ENCODE data around the gene PCDHA12.
"Not testable (repeated sequence)": the region's sequence is repeated elsewhere in the genome, so short reads cannot be mapped to it uniquely, and the experiment has no call there.

DNA sequence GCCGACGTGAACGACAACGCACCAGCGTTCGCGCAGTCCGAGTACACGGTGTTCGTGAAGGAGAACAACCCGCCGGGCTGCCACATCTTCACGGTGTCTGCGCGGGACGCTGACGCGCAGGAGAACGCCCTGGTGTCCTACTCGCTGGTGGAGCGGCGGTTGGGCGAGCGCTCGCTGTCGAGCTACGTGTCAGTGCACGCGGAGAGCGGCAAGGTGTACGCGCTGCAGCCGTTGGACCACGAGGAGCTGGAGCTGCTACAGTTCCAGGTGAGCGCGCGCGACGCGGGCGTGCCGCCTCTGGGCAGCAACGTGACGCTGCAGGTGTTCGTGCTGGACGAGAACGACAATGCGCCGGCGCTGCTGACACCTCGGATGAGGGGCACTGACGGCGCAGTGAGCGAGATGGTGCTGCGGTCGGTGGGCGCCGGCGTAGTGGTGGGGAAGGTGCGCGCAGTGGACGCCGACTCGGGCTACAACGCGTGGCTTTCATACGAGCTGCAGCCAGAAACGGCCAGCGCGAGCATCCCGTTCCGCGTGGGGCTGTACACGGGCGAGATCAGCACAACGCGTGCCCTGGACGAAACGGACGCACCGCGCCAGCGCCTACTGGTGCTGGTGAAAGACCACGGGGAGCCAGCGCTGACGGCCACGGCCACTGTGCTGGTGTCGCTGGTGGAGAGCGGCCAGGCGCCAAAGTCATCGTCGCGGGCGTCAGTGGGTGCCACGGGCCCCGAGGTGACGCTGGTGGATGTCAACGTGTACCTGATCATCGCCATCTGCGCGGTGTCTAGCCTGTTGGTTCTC is 25.1 kb upstream of the PCDHA12 start:
- TF ChIP-seq, protein P1, sequence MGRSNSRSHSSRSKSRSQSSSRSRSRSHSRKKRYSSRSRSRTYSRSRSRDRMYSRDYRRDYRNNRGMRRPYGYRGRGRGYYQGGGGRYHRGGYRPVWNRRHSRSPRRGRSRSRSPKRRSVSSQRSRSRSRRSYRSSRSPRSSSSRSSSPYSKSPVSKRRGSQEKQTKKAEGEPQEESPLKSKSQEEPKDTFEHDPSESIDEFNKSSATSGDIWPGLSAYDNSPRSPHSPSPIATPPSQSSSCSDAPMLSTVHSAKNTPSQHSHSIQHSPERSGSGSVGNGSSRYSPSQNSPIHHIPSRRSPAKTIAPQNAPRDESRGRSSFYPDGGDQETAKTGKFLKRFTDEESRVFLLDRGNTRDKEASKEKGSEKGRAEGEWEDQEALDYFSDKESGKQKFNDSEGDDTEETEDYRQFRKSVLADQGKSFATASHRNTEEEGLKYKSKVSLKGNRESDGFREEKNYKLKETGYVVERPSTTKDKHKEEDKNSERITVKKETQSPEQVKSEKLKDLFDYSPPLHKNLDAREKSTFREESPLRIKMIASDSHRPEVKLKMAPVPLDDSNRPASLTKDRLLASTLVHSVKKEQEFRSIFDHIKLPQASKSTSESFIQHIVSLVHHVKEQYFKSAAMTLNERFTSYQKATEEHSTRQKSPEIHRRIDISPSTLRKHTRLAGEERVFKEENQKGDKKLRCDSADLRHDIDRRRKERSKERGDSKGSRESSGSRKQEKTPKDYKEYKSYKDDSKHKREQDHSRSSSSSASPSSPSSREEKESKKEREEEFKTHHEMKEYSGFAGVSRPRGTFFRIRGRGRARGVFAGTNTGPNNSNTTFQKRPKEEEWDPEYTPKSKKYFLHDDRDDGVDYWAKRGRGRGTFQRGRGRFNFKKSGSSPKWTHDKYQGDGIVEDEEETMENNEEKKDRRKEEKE (IDR thresholded peaks at IDR 0.05; ENCODE audit: borderline replicate concordance in 1 of 2, control insufficient read depth in 1 of 2, low read depth in 2 of 2, low read length in 1 of 2), result not testable (repeated sequence)
- TF ChIP-seq RB1 (IDR thresholded peaks at IDR 0.05; ENCODE audit: low read depth); POLR2AphosphoS5 (IDR thresholded peaks at IDR 0.05; ENCODE audit: control insufficient read depth, insufficient read depth, low read depth, low read length); NRF1 (conservative IDR thresholded peaks at IDR 0.05 in 1 of 2, IDR thresholded peaks at IDR 0.05 in 1 of 2); FOXK2 (conservative IDR thresholded peaks at IDR 0.05 in 1 of 2, IDR thresholded peaks at IDR 0.05 in 1 of 2; ENCODE audit: low read depth in 2 of 2): not testable (repeated sequence)
